K562 (cell line): Measurements from ENCODE around the gene OMA1. TPM values are rescaled to one million over a fixed set of nuclear protein-coding genes. Genes with fewer than 3 reads are reported as not detected.

Experiments used
- CEBPZ ChIP-seq: fragments of 150-350 bp; IDR thresholded peaks from 2 replicates; pipeline ENCODE4 v1.6.1; 2014; ENCODE audit warnings: low read depth, mild to moderate bottlenecking, low read length, borderline replicate concordance
- E4F1 ChIP-seq: fragments of 250-450 bp; sonication (Bioruptor Pico); IDR thresholded peaks from 2 replicates; pipeline ENCODE4 v1.5.0; 2021; ENCODE audit warnings: mild to moderate bottlenecking, borderline replicate concordance
- EGR1 ChIP-seq: fragments of 450-650 bp; conservative IDR thresholded peaks from 2 replicates; pipeline ENCODE4 v1.6.1; 2017; ENCODE audit warnings: mild to moderate bottlenecking
- ETS2 ChIP-seq: IDR thresholded peaks from 2 replicates; pipeline ENCODE4 v1.6.1; 2016; ENCODE audit warnings: borderline replicate concordance, missing genetic modification characterization, mild to moderate bottlenecking, moderate library complexity, missing compliant biosample characterization; ENCODE audit not compliant: poor library complexity, severe bottlenecking
- MCM5 ChIP-seq: fragments of 450-650 bp; IDR thresholded peaks from 2 replicates; pipeline ENCODE4 v1.6.1; 2016; ENCODE audit warnings: low read depth
- MECOM ChIP-seq: fragments of 250-450 bp; sonication (Bioruptor Pico); IDR thresholded peaks from 2 replicates; pipeline ENCODE4 v1.8.0; 2022; ENCODE audit warnings: inconsistent platforms
- MYNN ChIP-seq, 2 experiments: sonication (generic); formaldehyde crosslinking in 1 of 2; IDR thresholded peaks; 2 replicates each; pipeline versions ENCODE4 v1.5.0 to v1.6.1; 2016 to 2020; ENCODE audit warnings: antibody characterized with exemption in 1 of 2, missing genetic modification reagents in 1 of 2
- NR2C1 ChIP-seq, 2 experiments: fragments of 450-650 bp; IDR thresholded peaks; 2 replicates each; pipeline ENCODE4 v1.6.1; 2017; ENCODE audit warnings: mild to moderate bottlenecking in 2 of 2, antibody characterized with exemption in 1 of 2, inconsistent platforms in 1 of 2, missing compliant biosample characterization in 1 of 2, missing genetic modification characterization in 1 of 2
- NRF1 ChIP-seq, 2 experiments: fragments of 450-650 bp; IDR thresholded peaks in 1 of 2; conservative IDR thresholded peaks in 1 of 2; 2 replicates each; pipeline ENCODE4 v1.6.1; 2014; ENCODE audit warnings: mild to moderate bottlenecking in 2 of 2
- U2AF2 ChIP-seq: fragments of 200-400 bp; formaldehyde crosslinking; optimal IDR thresholded peaks from 2 replicates; pipeline ENCODE3; 2017; ENCODE audit warnings: low read depth, mild to moderate bottlenecking, low read length
- ZBTB40 ChIP-seq, 2 experiments: fragments of 450-650 bp in 1 of 2; sonication (generic) in 1 of 2; formaldehyde crosslinking in 1 of 2; IDR thresholded peaks; 2 replicates each; pipeline versions ENCODE4 v1.7.1 to v1.9.0; 2016 to 2022; ENCODE audit warnings: inconsistent platforms in 1 of 2, mild to moderate bottlenecking in 1 of 2, missing genetic modification reagents in 1 of 2
- ZNF507 ChIP-seq: conservative IDR thresholded peaks from 2 replicates; pipeline ENCODE4 v1.6.1; 2017; ENCODE audit warnings: missing genetic modification characterization, missing compliant biosample characterization
- ZNF785 ChIP-seq: fragments of 250-450 bp; sonication (Bioruptor Pico); IDR thresholded peaks from 2 replicates; pipeline ENCODE4 v1.4.0; 2020; ENCODE audit warnings: mild to moderate bottlenecking
- polyA plus RNA-seq, 8 experiments: library from polyadenylated mRNA; depleted of rRNA in 4 of 8; stranded (reverse) in 5 of 8; unstranded in 3 of 8; fragments of >200 nt; fragmentation: Nextera tagmentation in 2 of 8; fragmentation: Illumina TruSeq in 1 of 8; extraction: Ambion mirVana in 2 of 8; extraction: Trizol in 1 of 8; gene quantifications; 2 replicates each; pipeline versions ENCODE4 v1.2.1 to v1.2.3, GENCODE V29; 2011 to 2014; ENCODE audit warnings: inconsistent platforms in 1 of 8, missing spikeins in 1 of 8
- total RNA-seq, 7 experiments: library from RNA; depleted of rRNA in 6 of 7; stranded (reverse); fragments of >200 nt in 6 of 7; fragmentation: Illumina TruSeq in 2 of 7; extraction: Trizol in 2 of 7; gene quantifications; 2 replicates each; pipeline versions ENCODE4 v1.2.1 to v1.2.3, GENCODE V29; 2011 to 2021; ENCODE audit warnings: low replicate concordance in 1 of 7

Gene OMA1
- total and polyA plus RNA-seq, 9 of the 15 experiments (the other 6 are each of a cell fraction or from before 2014, with no cell fraction given) = 16.6 to 51.5 (median 33.5) TPM

GRCh38 chr1:58460469-58460868, 86.1 kb downstream of the OMA1 start (continued):
- no peak for TF ChIP-seq NR2C1 (IDR thresholded peaks at IDR 0.05)
- no peak for TF ChIP-seq NR2C1 (tag; IDR thresholded peaks at IDR 0.05)
- TF ChIP-seq NRF1 (conservative IDR thresholded peaks at IDR 0.05 in 1 of 2, IDR thresholded peaks at IDR 0.05 in 1 of 2) = peak in 1 of 2 experiments; percentile 49; a peak in 1 of 4 replicates
- TF ChIP-seq E4F1 = no peak
- TF ChIP-seq U2AF2 = no peak
- no peak for TF ChIP-seq ZBTB40 (IDR thresholded peaks at IDR 0.05)
- no peak for TF ChIP-seq ZBTB40 (CRISPR knock-in tag; IDR thresholded peaks at IDR 0.05)
- no peak for TF ChIP-seq ZNF507
- TF ChIP-seq ETS2 (tag) = no peak
- peak; percentile 60; the same call in 1 of the 2 replicates for TF ChIP-seq EGR1
- TF ChIP-seq ZNF785 (CRISPR knock-in tag) = no peak
- no peak for TF ChIP-seq MYNN (IDR thresholded peaks at IDR 0.05)
- TF ChIP-seq MYNN (CRISPR knock-in tag; IDR thresholded peaks at IDR 0.05) = no peak
- TF ChIP-seq MCM5 = no peak
- no peak for TF ChIP-seq MECOM (CRISPR knock-in tag)
- TF ChIP-seq CEBPZ = no peak
